Mammary epithelial cell (primary cell): Measurements from ENCODE around the gene DTNB.

ENCODE experiments used
- EZH2 ChIP-seq: IDR thresholded peaks from 2 replicates; pipeline ENCODE4 v1.6.1; 2012; ENCODE audit warnings: low read length, inconsistent platforms, borderline replicate concordance
- TF ChIP-seq, protein P1 (sequence below), 2 donors: IDR thresholded peaks in 1 of 2; conservative IDR thresholded peaks in 1 of 2; 2 replicates each; pipeline ENCODE4 v1.5.1; 2011 to 2012; ENCODE audit warnings: inconsistent platforms in 2 of 2, low read length in 2 of 2, mild to moderate bottlenecking in 2 of 2, control low read depth in 1 of 2, low read depth in 1 of 2; ENCODE audit not compliant: insufficient read depth in 1 of 2; ENCODE audit errors: extremely low read depth in 1 of 2

GRCh38 chr2:25492726-25493125 lies 180.7 kb downstream of the DTNB start:
- TF ChIP-seq, protein P1, sequence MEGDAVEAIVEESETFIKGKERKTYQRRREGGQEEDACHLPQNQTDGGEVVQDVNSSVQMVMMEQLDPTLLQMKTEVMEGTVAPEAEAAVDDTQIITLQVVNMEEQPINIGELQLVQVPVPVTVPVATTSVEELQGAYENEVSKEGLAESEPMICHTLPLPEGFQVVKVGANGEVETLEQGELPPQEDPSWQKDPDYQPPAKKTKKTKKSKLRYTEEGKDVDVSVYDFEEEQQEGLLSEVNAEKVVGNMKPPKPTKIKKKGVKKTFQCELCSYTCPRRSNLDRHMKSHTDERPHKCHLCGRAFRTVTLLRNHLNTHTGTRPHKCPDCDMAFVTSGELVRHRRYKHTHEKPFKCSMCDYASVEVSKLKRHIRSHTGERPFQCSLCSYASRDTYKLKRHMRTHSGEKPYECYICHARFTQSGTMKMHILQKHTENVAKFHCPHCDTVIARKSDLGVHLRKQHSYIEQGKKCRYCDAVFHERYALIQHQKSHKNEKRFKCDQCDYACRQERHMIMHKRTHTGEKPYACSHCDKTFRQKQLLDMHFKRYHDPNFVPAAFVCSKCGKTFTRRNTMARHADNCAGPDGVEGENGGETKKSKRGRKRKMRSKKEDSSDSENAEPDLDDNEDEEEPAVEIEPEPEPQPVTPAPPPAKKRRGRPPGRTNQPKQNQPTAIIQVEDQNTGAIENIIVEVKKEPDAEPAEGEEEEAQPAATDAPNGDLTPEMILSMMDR (conservative IDR thresholded peaks at IDR 0.05 in 1 of 2, IDR thresholded peaks at IDR 0.05 in 1 of 2; ENCODE audit: extremely low read depth in 1 of 2, insufficient read depth in 1 of 2, low read depth in 1 of 2, low read length in 2 of 2) = no peak
- TF ChIP-seq EZH2 = no peak
